Cardiac fibroblast (primary cell): Measurements from ENCODE around the gene UCMA.

Experiments
- DNase-seq, 2 donors: peaks; one replicate each; pipeline versions ENCODE4 v3.0.0 to v3.0.0-alpha.2; 2010; ENCODE audit warnings: low read depth in 2 of 2
- H3K4me3 ChIP-seq, 2 donors: replicated peaks in 1 of 2; 1 replicate in 1 of 2; 2 replicates in 1 of 2; pipeline ENCODE4 v1.5.1; 2011; ENCODE audit warnings: low read depth in 2 of 2, low read length in 2 of 2, mild to moderate bottlenecking in 2 of 2, moderate library complexity in 1 of 2
- CTCF ChIP-seq: IDR thresholded peaks from one replicate; pipeline ENCODE4 v1.5.1; 2011; ENCODE audit warnings: low read depth, mild to moderate bottlenecking, low read length, inconsistent platforms

Gene UCMA

GRCh38 chr10:13268841-13269240 is 34.7 kb upstream of the UCMA start:
- DNase-seq, result peak in 1 of 2 donors; percentile 22
- no peak overlapping the region for H3K4me3 ChIP-seq
- TF ChIP-seq CTCF, result no peak

GRCh38 chr10:13268310-13268709 is 34.1 kb upstream of the UCMA start:
- TF ChIP-seq CTCF, result no peak
- H3K4me3 ChIP-seq, result no peak overlapping the region
- no peak for DNase-seq

GRCh38 chr10:13263591-13263990 is 29.4 kb upstream of the UCMA start:
- H3K4me3 ChIP-seq, result no peak overlapping the region
- no peak for DNase-seq
- no peak for TF ChIP-seq CTCF

GRCh38 chr10:13262433-13262832 is 28.3 kb upstream of the UCMA start:
- no peak for TF ChIP-seq CTCF
- DNase-seq, result no peak
- no peak overlapping the region for H3K4me3 ChIP-seq

- DNase-seq, result no peak
- no peak for TF ChIP-seq CTCF
- no peak overlapping the region for H3K4me3 ChIP-seq
Observed at GRCh38 chr10:13257621-13258140, 23.5 kb upstream of the UCMA start.

- no peak for TF ChIP-seq CTCF
- no peak for DNase-seq
- H3K4me3 ChIP-seq, result no peak overlapping the region
Observed at GRCh38 chr10:13256627-13257026, 22.5 kb upstream of the UCMA start.

DNA sequence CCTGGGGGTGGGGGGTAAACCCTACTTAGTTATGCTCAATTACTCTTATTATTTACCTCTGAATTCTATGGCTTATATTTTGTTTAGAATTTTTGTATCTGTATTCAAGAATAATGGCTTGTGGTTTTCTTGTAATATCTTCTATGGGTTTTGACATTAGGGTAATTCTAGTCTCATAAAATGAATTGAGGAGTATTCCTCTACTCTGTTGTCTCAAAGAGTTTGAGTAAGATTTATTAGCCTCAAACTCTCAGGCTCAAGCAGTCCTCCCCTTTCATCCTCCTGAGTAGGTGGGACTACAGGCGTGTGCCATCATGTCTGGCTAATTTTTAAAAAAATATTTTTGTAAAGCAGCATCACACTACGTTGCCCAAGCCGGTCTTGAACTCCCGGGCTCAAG is 19.6 kb upstream of the UCMA start:
- H3K4me3 ChIP-seq, result no peak overlapping the region
- no peak for TF ChIP-seq CTCF
- DNase-seq, result no peak
